ENCODE data around the gene SEPHS2.
A peak's percentile ranks its signal among the peaks of the same experiment; 100 is the strongest.

SEPHS2 gene

DNA sequence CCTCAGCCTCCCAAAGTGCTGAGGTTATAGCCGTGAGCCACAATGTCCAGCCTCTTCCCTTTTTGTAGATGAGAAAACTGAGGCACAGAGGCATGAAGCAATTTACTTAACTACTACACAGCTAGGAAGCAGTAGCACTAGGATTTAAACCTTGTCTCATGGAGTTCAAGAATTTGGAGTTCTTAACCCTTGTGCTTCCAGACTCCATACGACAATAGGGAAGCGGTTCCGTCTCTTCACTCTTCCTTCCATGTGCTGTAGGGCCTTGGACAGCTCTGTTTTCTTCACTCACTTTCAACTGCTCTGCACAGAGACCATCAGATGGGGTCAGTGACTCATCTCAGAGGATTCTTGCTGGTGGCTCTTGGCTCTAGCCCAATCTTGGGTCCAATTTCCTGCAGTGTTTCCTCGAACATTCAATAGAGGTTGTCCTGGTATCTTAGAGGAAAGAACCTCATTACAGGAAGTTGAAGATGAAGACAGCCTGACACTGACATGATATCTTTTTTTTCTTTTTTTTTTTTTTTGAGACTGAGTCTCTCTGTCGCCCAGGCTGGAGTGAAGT, 46.2 kb upstream of the SEPHS2 start:
- H3K36me3 ChIP-seq (ENCODE audit: insufficient read depth, low read length): peaks cover 3% of the 10 kb centered on the region; the same call in 1 of the 2 replicates
- H3K27me3 ChIP-seq (ENCODE audit: insufficient read depth, low read length, poor library complexity, severe bottlenecking): no peaks in the 10 kb centered on the region
- no peaks in the 10 kb centered on the region for H3K9me3 ChIP-seq (ENCODE audit: insufficient read depth, low read depth, low read length)
- peaks cover 12% of the 10 kb centered on the region for H3K4me1 ChIP-seq (ENCODE audit: insufficient read depth, low read length, poor library complexity, severe bottlenecking)
- H4K20me1 ChIP-seq (ENCODE audit: insufficient read depth, low read length, poor library complexity, severe bottlenecking): no peaks in the 10 kb centered on the region
- TF ChIP-seq CTCF (conservative IDR thresholded peaks at IDR 0.05; ENCODE audit: low read length) (no peak; the same call in 1 of the 2 replicates), EZH2phosphoT487 (IDR thresholded peaks at IDR 0.05; ENCODE audit: borderline replicate concordance) (no peak)
- no peaks in the 10 kb centered on the region for H3F3A ChIP-seq (ENCODE audit: low read depth)
- no peaks in the 10 kb centered on the region for H3K9me2 ChIP-seq (replicated peaks; ENCODE audit: low read depth, low read length)
- H3K4me2 ChIP-seq (ENCODE audit: low read depth, low read length, poor library complexity, severe bottlenecking): peak overlapping the region; percentile 44
- no peak overlapping the region for H2AFZ ChIP-seq (ENCODE audit: low read length)
- H3K9ac ChIP-seq (ENCODE audit: low read depth, low read length, poor library complexity, severe bottlenecking): peak overlapping the region; percentile 18
- no peaks in the 10 kb centered on the region for H3K79me2 ChIP-seq (ENCODE audit: insufficient read depth, low read length)
- H3K4me3 ChIP-seq (ENCODE audit: low read length, poor library complexity, severe bottlenecking): no peak overlapping the region

DNA sequence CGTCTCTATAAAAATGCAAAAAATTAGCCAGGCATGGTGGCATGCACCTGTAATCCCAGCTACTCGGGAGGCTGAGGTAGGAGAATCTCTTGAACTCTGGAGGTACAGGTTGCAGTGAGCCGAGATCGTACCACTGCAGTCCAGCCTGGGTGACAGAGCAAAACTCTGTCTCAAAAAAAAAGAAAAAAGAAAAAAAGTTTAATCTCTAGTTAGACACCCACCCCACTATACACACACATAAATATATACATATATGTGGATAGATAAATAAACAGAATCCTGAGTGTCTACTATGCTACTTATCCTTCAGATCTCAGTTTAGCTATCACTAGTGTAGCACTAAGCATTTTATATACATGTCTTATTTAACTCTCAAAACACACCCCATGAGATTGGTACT, 45.6 kb upstream of the SEPHS2 start:
- Histone ChIP-seq H3K27me3 (ENCODE audit: insufficient read depth, low read length, poor library complexity, severe bottlenecking) (no peaks in the 10 kb centered on the region), H3K79me2 (ENCODE audit: insufficient read depth, low read length) (no peaks in the 10 kb centered on the region), H3K4me2 (ENCODE audit: low read depth, low read length, poor library complexity, severe bottlenecking) (peak overlapping the region; percentile 44), H3K9ac (ENCODE audit: low read depth, low read length, poor library complexity, severe bottlenecking) (peak overlapping the region; percentile 18), H3K9me3 (ENCODE audit: insufficient read depth, low read depth, low read length) (no peaks in the 10 kb centered on the region), H2AFZ (ENCODE audit: low read length) (no peak overlapping the region), H3K9me2 (replicated peaks; ENCODE audit: low read depth, low read length) (no peaks in the 10 kb centered on the region), H3K4me3 (ENCODE audit: low read length, poor library complexity, severe bottlenecking) (no peak overlapping the region), H3K36me3 (ENCODE audit: insufficient read depth, low read length) (peaks cover 3% of the 10 kb centered on the region; the same call in 1 of the 2 replicates), H4K20me1 (ENCODE audit: insufficient read depth, low read length, poor library complexity, severe bottlenecking) (no peaks in the 10 kb centered on the region), H3K4me1 (ENCODE audit: insufficient read depth, low read length, poor library complexity, severe bottlenecking) (peaks cover 12% of the 10 kb centered on the region), H3F3A (ENCODE audit: low read depth) (no peaks in the 10 kb centered on the region)
- TF ChIP-seq CTCF (conservative IDR thresholded peaks at IDR 0.05; ENCODE audit: low read length) (no peak), EZH2phosphoT487 (IDR thresholded peaks at IDR 0.05; ENCODE audit: borderline replicate concordance) (no peak)

DNA sequence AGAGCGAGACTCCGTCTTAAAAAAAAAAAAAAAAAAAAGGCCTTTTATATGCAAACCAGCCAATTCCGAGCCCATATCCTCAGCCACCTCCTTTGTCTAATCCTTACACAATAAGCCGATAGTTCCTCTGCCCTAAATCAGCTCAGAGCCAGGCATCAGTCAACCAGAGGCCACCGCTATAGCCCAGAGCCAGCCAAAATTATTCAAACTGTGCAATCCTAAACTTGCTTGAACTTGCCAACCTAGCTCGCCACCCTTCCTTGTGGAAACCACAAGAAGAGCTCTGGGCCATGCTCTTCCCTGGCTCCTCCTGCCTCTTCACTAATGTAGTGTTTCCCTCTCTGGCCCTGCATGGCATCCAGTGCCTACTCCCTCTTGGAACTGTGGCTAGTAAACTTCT, 44.5 kb upstream of the SEPHS2 start:
- H3K36me3 ChIP-seq (ENCODE audit: insufficient read depth, low read length): peaks cover 3% of the 10 kb centered on the region; the same call in 1 of the 2 replicates
- no peaks in the 10 kb centered on the region for H4K20me1 ChIP-seq (ENCODE audit: insufficient read depth, low read length, poor library complexity, severe bottlenecking)
- no peak overlapping the region for H3K9ac ChIP-seq (ENCODE audit: low read depth, low read length, poor library complexity, severe bottlenecking)
- no peaks in the 10 kb centered on the region for H3K9me3 ChIP-seq (ENCODE audit: insufficient read depth, low read depth, low read length)
- no peak for TF ChIP-seq EZH2phosphoT487 (IDR thresholded peaks at IDR 0.05; ENCODE audit: borderline replicate concordance)
- no peak for TF ChIP-seq CTCF (conservative IDR thresholded peaks at IDR 0.05; ENCODE audit: low read length)
- H3K4me1 ChIP-seq (ENCODE audit: insufficient read depth, low read length, poor library complexity, severe bottlenecking): peaks cover 12% of the 10 kb centered on the region
- no peak overlapping the region for H3K4me3 ChIP-seq (ENCODE audit: low read length, poor library complexity, severe bottlenecking)
- H2AFZ ChIP-seq (ENCODE audit: low read length): no peak overlapping the region
- H3K79me2 ChIP-seq (ENCODE audit: insufficient read depth, low read length): no peaks in the 10 kb centered on the region
- H3K9me2 ChIP-seq (replicated peaks; ENCODE audit: low read depth, low read length): no peaks in the 10 kb centered on the region
- H3K27me3 ChIP-seq (ENCODE audit: insufficient read depth, low read length, poor library complexity, severe bottlenecking): no peaks in the 10 kb centered on the region
- H3K4me2 ChIP-seq (ENCODE audit: low read depth, low read length, poor library complexity, severe bottlenecking): no peak overlapping the region
- no peaks in the 10 kb centered on the region for H3F3A ChIP-seq (ENCODE audit: low read depth)

All from Loucy (cell line).